GM12874 (cell line): Measurements from ENCODE around the gene ACVR1.

Experiments used
- CTCF ChIP-seq: IDR thresholded peaks from 2 replicates; pipeline ENCODE4 v1.5.1; 2011; ENCODE audit warnings: low read depth, mild to moderate bottlenecking, control low read depth, low read length, moderate library complexity; ENCODE audit not compliant: insufficient read depth

ACVR1 gene

GRCh38 chr2:157900684-157901083 lies 24.6 kb upstream of the ACVR1 start:
- TF ChIP-seq CTCF, result no peak

DNA sequence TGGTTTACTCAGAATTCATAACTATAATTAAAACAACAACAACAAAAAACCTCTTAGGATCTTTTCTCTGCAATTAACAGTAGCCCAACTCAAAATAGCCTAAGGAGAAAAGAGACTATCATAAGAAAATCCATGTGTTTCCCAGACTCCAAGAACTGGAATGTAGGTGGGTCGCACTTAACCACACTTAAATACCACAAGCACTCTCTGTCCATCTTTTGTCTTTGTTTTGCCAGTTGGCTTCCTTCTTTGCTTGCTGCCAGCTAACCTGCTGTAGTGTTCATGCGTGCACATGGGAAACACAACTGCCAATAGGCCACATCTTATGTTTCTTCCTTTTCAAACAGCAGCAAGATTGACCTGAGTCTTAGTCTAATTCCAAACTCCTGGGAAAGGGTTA lies 24.1 kb upstream of the ACVR1 start:
- no peak for TF ChIP-seq CTCF

DNA sequence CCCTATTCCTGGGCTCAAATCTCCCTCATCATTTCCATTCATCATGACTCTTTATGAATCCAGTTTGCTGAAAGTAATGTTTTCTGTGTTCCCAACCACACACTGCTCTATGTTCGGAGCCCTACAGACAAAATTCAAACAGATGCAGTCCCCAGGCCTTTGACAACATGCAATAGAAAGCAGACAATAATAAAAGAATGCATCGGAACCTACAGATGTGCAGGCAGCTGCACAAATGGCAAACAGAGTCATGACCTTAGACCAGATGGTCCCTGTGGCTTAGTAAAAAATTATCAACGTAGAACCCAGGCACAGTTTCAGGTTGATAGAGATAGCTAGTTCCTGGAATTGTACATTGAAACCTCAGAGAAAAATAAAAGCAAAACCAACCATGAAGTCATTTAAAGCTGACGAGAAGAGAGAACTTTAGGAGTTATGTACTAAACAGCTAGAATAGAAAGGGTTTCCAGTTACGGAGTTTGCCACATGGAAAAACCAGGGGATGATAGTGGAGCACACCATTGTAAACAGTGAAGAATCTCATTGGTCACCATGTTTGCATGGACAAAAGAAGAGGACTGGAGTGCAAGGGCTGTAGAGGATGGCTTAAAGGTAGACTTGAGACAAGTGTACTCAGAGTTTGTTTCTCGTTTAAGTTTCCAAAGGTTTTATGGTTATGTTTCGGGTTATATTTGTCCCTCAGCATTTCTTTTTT lies 23.2 kb upstream of the ACVR1 start:
- TF ChIP-seq CTCF, result no peak

GRCh38 chr2:157898591-157898996 lies 22.5 kb upstream of the ACVR1 start:
- TF ChIP-seq CTCF, result no peak

DNA sequence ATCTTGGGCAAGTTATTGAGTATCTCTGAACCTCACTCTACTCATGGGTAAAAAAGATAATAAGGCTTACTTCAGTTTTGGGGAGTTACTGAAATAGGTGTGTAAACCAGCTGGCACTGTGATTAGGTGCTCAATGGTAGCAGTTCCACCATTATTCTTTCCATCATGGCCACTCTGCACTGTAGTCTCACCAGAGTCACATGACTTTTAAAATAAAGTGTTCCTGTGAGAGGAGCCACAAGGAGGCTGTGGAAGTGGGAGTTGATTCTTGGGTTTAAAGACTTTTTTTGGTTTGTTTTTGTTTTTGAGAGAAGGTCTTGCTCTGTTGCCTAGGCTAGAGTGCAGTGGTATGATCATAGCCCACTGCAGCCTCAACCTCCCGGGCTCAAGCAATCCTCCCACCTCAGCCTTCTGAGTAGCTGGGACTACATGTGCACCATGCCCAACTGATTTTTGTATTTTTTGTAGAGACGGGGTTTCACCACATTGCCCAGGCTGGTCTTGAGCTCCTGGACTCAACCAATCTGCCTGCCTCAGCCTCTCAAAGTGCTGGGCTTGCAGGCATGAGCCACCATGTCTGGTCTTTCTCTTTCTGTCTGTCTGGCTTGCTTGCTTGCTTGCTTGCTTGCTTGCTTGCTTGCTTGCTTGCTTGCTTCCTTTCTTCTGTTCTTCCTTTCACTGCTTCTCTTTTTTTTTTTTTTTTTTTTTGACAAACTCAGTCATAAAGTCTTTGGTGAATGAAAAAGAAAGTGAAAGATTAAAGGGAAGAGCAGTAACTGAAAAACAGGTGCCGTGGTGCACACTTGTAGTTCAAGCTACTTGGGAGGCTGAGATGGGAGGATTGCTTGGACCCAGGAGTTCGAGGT lies 21.2 kb upstream of the ACVR1 start:
- TF ChIP-seq CTCF, result no peak

- no peak for TF ChIP-seq CTCF
Measured at GRCh38 chr2:157895531-157895930, 19.4 kb upstream of the ACVR1 start.

DNA sequence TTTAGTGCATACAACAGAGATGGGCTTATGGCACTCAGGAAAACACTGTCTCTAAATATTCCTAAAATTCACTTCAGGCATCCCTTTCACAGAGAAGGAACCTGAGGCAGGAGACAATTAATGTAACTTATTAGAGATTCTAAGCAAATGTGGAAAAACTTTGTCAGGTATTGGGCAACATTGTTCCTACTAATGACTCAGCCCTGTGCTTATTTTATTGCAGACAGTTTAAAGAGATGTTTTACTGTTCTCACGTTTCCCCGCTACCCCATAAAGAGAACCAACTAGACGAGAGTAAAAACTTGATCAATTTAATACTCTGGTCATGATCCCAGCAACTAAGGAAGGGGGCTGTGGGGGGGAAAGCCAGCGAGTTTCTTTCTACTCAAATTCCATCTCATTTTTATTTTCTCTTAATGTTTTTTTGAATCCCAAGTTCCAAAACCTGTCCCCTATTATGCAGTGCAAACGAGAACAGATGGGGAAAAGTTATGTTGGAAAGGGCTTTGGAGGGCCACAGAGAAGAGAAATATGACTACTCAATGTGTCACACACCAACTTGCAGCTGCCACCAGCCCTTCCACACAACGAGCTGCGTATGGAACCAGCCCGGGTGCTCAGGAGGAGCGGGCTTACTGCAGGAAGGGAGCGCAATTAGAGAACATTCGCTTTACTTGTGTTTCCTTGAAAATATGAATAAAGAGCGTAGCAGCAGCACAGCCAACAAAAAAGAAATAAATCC lies 18.7 kb upstream of the ACVR1 start:
- no peak for TF ChIP-seq CTCF
